Measurements from ENCODE around the gene GABRG3.

DNA sequence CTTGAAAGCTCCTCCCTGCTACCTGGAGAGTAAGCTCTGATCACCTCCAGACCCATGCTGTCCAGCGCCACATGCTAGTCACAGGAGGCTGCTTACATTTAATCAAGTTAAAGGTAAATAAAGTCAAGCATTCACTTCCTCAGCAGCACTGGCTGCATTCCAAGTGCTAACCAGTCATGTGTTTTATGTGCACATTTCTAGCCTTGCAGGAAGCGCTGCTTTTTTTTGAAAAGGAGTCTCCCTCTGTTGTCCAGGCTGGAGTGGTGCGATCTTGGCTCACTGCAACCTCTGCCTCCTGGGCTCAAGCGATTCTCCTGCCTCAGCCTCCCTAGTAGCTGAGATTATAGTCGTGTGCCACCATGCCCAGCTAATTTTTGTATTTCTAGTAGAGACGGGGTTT lies 279.2 kb downstream of the GABRG3 start:
- TF ChIP-seq YY1 (IDR thresholded peaks at IDR 0.05; ENCODE audit: insufficient read depth, insufficient read length) (no peak), ZNF274 (IDR thresholded peaks at IDR 0.05; ENCODE audit: low read depth, low read length) (no peak)
